ENCODE data around the gene PRKAR1A. TPM values are rescaled to one million over a fixed set of nuclear protein-coding genes. Genes with fewer than 3 reads are reported as not detected.

Gene PRKAR1A
- total RNA-seq, 1 experiment from 2014 or later: 173 TPM

- DNase-seq (ENCODE audit: low read depth): peak; percentile 18
These were observed 88.1 kb downstream of the PRKAR1A start for GRCh38 chr17:68600067-68600930.

Other genes with a start within 250 kb of the PRKAR1A start
- gene SLC16A6, start 221.3 kb upstream of the PRKAR1A start, total RNA-seq (2014; rRNA removed; shearing (Covaris generic)): 3.6 and 3.8 TPM in 2 replicates
- gene ARSG, start 220.9 kb upstream of the PRKAR1A start, total RNA-seq (2014; rRNA removed; shearing (Covaris generic)): 4.1 and 9.3 TPM in 2 replicates
- gene WIPI1, start 54.9 kb upstream of the PRKAR1A start, total RNA-seq (2014; rRNA removed; shearing (Covaris generic)): 13.4 and 33.7 TPM in 2 replicates
- gene FAM20A, start 88.9 kb downstream of the PRKAR1A start, total RNA-seq (2014; rRNA removed; shearing (Covaris generic)): not detected in 2 replicates